ENCODE results near the gene BBS2. TPM values are rescaled to one million over a fixed set of nuclear protein-coding genes. Genes with fewer than 3 reads are reported as not detected.

The BBS2 gene
- total and polyA plus RNA-seq, 9 of the 15 experiments (the other 6 are each of a cell fraction or from before 2014, with no cell fraction given): 4.2 to 22.7 (median 10.2) TPM

DNA sequence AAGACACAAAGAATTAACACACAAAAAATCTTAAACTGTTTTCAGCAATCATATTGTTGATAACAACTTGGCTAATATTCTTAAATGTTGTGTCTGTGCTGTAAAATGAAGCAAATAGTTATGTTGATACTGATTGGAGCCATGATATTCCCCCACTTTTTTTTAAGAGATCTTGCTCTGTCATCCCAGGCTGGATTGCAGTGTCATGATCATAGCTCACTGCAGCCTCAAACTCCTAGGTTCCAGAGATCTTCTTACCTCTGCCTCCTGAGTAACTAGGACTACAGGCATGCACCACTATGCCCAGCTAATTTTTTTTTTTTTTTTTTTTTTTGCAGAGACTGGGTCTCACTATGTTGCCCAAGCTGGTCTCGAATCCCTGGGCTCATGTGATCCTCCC is 26.0 kb downstream of the BBS2 start (continued):
- no peak for TF ChIP-seq GTF2F1 (IDR thresholded peaks at IDR 0.05; ENCODE audit: low read depth, low read length)
- TF ChIP-seq ZNF134 (CRISPR knock-in tag; conservative IDR thresholded peaks at IDR 0.05): no peak
- no peak for TF ChIP-seq ZNF76 (CRISPR knock-in tag; IDR thresholded peaks at IDR 0.05; ENCODE audit: borderline replicate concordance)
- TF ChIP-seq, protein P1, sequence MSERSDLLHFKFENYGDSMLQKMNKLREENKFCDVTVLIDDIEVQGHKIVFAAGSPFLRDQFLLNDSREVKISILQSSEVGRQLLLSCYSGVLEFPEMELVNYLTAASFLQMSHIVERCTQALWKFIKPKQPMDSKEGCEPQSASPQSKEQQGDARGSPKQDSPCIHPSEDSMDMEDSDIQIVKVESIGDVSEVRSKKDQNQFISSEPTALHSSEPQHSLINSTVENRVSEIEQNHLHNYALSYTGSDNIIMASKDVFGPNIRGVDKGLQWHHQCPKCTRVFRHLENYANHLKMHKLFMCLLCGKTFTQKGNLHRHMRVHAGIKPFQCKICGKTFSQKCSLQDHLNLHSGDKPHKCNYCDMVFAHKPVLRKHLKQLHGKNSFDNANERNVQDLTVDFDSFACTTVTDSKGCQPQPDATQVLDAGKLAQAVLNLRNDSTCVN (CRISPR knock-in tag; IDR thresholded peaks at IDR 0.05): no peak
- no peak for TF ChIP-seq ZSCAN32 (CRISPR knock-in tag; IDR thresholded peaks at IDR 0.05)
- TF ChIP-seq TEAD2 (tag; IDR thresholded peaks at IDR 0.05): no peak
- TF ChIP-seq, protein P2, sequence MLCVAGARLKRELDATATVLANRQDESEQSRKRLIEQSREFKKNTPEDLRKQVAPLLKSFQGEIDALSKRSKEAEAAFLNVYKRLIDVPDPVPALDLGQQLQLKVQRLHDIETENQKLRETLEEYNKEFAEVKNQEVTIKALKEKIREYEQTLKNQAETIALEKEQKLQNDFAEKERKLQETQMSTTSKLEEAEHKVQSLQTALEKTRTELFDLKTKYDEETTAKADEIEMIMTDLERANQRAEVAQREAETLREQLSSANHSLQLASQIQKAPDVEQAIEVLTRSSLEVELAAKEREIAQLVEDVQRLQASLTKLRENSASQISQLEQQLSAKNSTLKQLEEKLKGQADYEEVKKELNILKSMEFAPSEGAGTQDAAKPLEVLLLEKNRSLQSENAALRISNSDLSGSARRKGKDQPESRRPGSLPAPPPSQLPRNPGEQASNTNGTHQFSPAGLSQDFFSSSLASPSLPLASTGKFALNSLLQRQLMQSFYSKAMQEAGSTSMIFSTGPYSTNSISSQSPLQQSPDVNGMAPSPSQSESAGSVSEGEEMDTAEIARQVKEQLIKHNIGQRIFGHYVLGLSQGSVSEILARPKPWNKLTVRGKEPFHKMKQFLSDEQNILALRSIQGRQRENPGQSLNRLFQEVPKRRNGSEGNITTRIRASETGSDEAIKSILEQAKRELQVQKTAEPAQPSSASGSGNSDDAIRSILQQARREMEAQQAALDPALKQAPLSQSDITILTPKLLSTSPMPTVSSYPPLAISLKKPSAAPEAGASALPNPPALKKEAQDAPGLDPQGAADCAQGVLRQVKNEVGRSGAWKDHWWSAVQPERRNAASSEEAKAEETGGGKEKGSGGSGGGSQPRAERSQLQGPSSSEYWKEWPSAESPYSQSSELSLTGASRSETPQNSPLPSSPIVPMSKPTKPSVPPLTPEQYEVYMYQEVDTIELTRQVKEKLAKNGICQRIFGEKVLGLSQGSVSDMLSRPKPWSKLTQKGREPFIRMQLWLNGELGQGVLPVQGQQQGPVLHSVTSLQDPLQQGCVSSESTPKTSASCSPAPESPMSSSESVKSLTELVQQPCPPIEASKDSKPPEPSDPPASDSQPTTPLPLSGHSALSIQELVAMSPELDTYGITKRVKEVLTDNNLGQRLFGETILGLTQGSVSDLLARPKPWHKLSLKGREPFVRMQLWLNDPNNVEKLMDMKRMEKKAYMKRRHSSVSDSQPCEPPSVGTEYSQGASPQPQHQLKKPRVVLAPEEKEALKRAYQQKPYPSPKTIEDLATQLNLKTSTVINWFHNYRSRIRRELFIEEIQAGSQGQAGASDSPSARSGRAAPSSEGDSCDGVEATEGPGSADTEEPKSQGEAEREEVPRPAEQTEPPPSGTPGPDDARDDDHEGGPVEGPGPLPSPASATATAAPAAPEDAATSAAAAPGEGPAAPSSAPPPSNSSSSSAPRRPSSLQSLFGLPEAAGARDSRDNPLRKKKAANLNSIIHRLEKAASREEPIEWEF (CRISPR knock-in tag; IDR thresholded peaks at IDR 0.05): no peak
- TF ChIP-seq HCFC1 (IDR thresholded peaks at IDR 0.05; ENCODE audit: low read depth, low read length): no peak
- no peak for TF ChIP-seq HLTF (IDR thresholded peaks at IDR 0.05)
- peak; percentile 50; the same call in 1 of the 2 replicates for TF ChIP-seq MAFK (IDR thresholded peaks at IDR 0.05; ENCODE audit: low read length)
- TF ChIP-seq CEBPG (CRISPR knock-in tag; IDR thresholded peaks at IDR 0.05): no peak
- no peak for TF ChIP-seq CEBPG (tag; conservative IDR thresholded peaks at IDR 0.05 in 1 of 2, IDR thresholded peaks at IDR 0.05 in 1 of 2)
- no peak for TF ChIP-seq CHCHD3 (CRISPR knock-in tag; IDR thresholded peaks at IDR 0.05)
- no peak for TF ChIP-seq ILF3 (IDR thresholded peaks at IDR 0.05; ENCODE audit: borderline replicate concordance)
- peak; percentile 88 for TF ChIP-seq NFE2 (IDR thresholded peaks at IDR 0.05; ENCODE audit: low read depth)
- TF ChIP-seq RBBP5 (IDR thresholded peaks at IDR 0.05; ENCODE audit: borderline replicate concordance, insufficient read depth, low read length, poor library complexity, severe bottlenecking): no peak
- no peak for TF ChIP-seq CBFA2T3 (IDR thresholded peaks at IDR 0.05)
- no peak for TF ChIP-seq CBX1 (IDR thresholded peaks at IDR 0.05; ENCODE audit: low read depth)

All from K562 (cell line).